ENCODE results near the gene LRRC58.

DNA sequence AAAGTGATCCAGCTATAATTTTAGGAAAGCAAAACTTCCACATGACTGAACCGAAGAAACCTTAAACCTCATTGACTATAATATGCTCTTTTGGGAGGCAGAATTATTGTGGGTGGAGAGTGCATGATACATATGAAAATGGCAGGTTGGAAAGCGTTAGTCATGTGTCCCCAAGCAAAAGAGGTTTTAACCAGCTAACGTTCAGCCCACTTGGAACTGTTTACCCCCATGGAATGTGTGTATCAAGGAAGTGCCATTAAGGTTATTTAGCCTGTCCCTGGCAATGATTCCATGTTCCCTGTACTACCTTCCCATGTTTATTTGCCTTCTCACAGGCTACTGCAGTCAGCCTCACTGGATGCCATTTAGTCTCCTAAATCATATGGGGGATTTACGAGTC, 44.1 kb upstream of the LRRC58 start:
- TF ChIP-seq, protein P1, sequence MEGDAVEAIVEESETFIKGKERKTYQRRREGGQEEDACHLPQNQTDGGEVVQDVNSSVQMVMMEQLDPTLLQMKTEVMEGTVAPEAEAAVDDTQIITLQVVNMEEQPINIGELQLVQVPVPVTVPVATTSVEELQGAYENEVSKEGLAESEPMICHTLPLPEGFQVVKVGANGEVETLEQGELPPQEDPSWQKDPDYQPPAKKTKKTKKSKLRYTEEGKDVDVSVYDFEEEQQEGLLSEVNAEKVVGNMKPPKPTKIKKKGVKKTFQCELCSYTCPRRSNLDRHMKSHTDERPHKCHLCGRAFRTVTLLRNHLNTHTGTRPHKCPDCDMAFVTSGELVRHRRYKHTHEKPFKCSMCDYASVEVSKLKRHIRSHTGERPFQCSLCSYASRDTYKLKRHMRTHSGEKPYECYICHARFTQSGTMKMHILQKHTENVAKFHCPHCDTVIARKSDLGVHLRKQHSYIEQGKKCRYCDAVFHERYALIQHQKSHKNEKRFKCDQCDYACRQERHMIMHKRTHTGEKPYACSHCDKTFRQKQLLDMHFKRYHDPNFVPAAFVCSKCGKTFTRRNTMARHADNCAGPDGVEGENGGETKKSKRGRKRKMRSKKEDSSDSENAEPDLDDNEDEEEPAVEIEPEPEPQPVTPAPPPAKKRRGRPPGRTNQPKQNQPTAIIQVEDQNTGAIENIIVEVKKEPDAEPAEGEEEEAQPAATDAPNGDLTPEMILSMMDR (IDR thresholded peaks at IDR 0.05), result no peak
- no peak for TF ChIP-seq EP300 (IDR thresholded peaks at IDR 0.05)
- TF ChIP-seq POLR2A (IDR thresholded peaks at IDR 0.05), result no peak
- TF ChIP-seq POLR2AphosphoS5 (IDR thresholded peaks at IDR 0.05), result no peak

Data from suprapubic skin (tissue), 4 donors.